ENCODE measurements around the gene IZUMO4.
"Not testable (repeated sequence)": the region's sequence is repeated elsewhere in the genome, so short reads cannot be mapped to it uniquely, and the experiment has no call there.

IZUMO4 gene

GRCh38 chr19:2079865-2080301 is 16.8 kb upstream of the IZUMO4 start:
- Histone ChIP-seq H3K9me3 (ENCODE audit: insufficient read depth, low read length) (no peaks in the 10 kb centered on the region), H3K4me1 (ENCODE audit: insufficient read depth, insufficient read length) (peaks cover 5% of the 10 kb centered on the region), H3K4me3 (ENCODE audit: insufficient read length, low read depth) (no peak overlapping the region), H3K9ac (ENCODE audit: insufficient read length, low read depth) (no peak overlapping the region), H3K36me3 (ENCODE audit: insufficient read depth, insufficient read length, low read length) (peaks cover 69% of the 10 kb centered on the region), H3K27me3 (ENCODE audit: insufficient read depth, insufficient read length) (no peaks in the 10 kb centered on the region)
- DNase-seq (ENCODE audit: low read depth, low spot score) = no peak
- TF ChIP-seq ZNF274 (IDR thresholded peaks at IDR 0.05; ENCODE audit: low read depth, low read length) (no peak), SUZ12 (IDR thresholded peaks at IDR 0.05; ENCODE audit: extremely low read depth, insufficient read depth, insufficient read length) (no peak), YY1 (IDR thresholded peaks at IDR 0.05; ENCODE audit: insufficient read depth, insufficient read length) (no peak)

GRCh38 chr19:2080336-2080988 is 16.3 kb upstream of the IZUMO4 start:
- no peak overlapping the region for H3K9ac ChIP-seq (ENCODE audit: insufficient read length, low read depth)
- H3K27me3 ChIP-seq (ENCODE audit: insufficient read depth, insufficient read length) = no peaks in the 10 kb centered on the region
- no peak overlapping the region for H3K4me3 ChIP-seq (ENCODE audit: insufficient read length, low read depth)
- TF ChIP-seq YY1 (IDR thresholded peaks at IDR 0.05; ENCODE audit: insufficient read depth, insufficient read length) = no peak
- TF ChIP-seq SUZ12 (IDR thresholded peaks at IDR 0.05; ENCODE audit: extremely low read depth, insufficient read depth, insufficient read length) = no peak
- TF ChIP-seq ZNF274 (IDR thresholded peaks at IDR 0.05; ENCODE audit: low read depth, low read length) = no peak
- DNase-seq (ENCODE audit: low read depth, low spot score) = no peak
- H3K9me3 ChIP-seq (ENCODE audit: insufficient read depth, low read length) = no peaks in the 10 kb centered on the region
- H3K4me1 ChIP-seq (ENCODE audit: insufficient read depth, insufficient read length) = peaks cover 7% of the 10 kb centered on the region
- H3K36me3 ChIP-seq (ENCODE audit: insufficient read depth, insufficient read length, low read length) = peaks cover 66% of the 10 kb centered on the region

- H3K36me3 ChIP-seq (ENCODE audit: insufficient read depth, insufficient read length, low read length) = peaks cover 54% of the 10 kb centered on the region
- H3K27me3 ChIP-seq (ENCODE audit: insufficient read depth, insufficient read length) = no peaks in the 10 kb centered on the region
- no peaks in the 10 kb centered on the region for H3K9me3 ChIP-seq (ENCODE audit: insufficient read depth, low read length)
- TF ChIP-seq SUZ12 (IDR thresholded peaks at IDR 0.05; ENCODE audit: extremely low read depth, insufficient read depth, insufficient read length) (no peak), YY1 (IDR thresholded peaks at IDR 0.05; ENCODE audit: insufficient read depth, insufficient read length) (no peak), ZNF274 (IDR thresholded peaks at IDR 0.05; ENCODE audit: low read depth, low read length) (no peak)
- no peak overlapping the region for H3K4me3 ChIP-seq (ENCODE audit: insufficient read length, low read depth)
- H3K4me1 ChIP-seq (ENCODE audit: insufficient read depth, insufficient read length) = peaks cover 7% of the 10 kb centered on the region
- no peak overlapping the region for H3K9ac ChIP-seq (ENCODE audit: insufficient read length, low read depth)
- DNase-seq (ENCODE audit: low read depth, low spot score) = no peak
Observed at GRCh38 chr19:2081873-2082810, 14.6 kb upstream of the IZUMO4 start.

- H3K4me3 ChIP-seq (ENCODE audit: insufficient read length, low read depth) = no peak overlapping the region
- H3K27me3 ChIP-seq (ENCODE audit: insufficient read depth, insufficient read length) = no peaks in the 10 kb centered on the region
- peak overlapping the region; percentile 38 for H3K9ac ChIP-seq (ENCODE audit: insufficient read length, low read depth)
- peaks cover 43% of the 10 kb centered on the region for H3K36me3 ChIP-seq (ENCODE audit: insufficient read depth, insufficient read length, low read length)
- no peak for TF ChIP-seq YY1 (IDR thresholded peaks at IDR 0.05; ENCODE audit: insufficient read depth, insufficient read length)
- TF ChIP-seq SUZ12 (IDR thresholded peaks at IDR 0.05; ENCODE audit: extremely low read depth, insufficient read depth, insufficient read length) = no peak
- TF ChIP-seq ZNF274 (IDR thresholded peaks at IDR 0.05; ENCODE audit: low read depth, low read length) = no peak
- peaks cover 7% of the 10 kb centered on the region for H3K4me1 ChIP-seq (ENCODE audit: insufficient read depth, insufficient read length)
- H3K9me3 ChIP-seq (ENCODE audit: insufficient read depth, low read length) = no peaks in the 10 kb centered on the region
- DNase-seq (ENCODE audit: low read depth, low spot score) = no peak
Observed at GRCh38 chr19:2083174-2083854, 13.4 kb upstream of the IZUMO4 start.

- Histone ChIP-seq H3K27me3 (ENCODE audit: insufficient read depth, insufficient read length) (no peaks in the 10 kb centered on the region), H3K4me3 (ENCODE audit: insufficient read length, low read depth) (no peak overlapping the region), H3K4me1 (ENCODE audit: insufficient read depth, insufficient read length) (peaks cover 18% of the 10 kb centered on the region), H3K9ac (ENCODE audit: insufficient read length, low read depth) (peak overlapping the region; percentile 17), H3K9me3 (ENCODE audit: insufficient read depth, low read length) (no peaks in the 10 kb centered on the region), H3K36me3 (ENCODE audit: insufficient read depth, insufficient read length, low read length) (peaks cover 27% of the 10 kb centered on the region)
- no peak for DNase-seq (ENCODE audit: low read depth, low spot score)
- TF ChIP-seq YY1 (IDR thresholded peaks at IDR 0.05; ENCODE audit: insufficient read depth, insufficient read length) (no peak), SUZ12 (IDR thresholded peaks at IDR 0.05; ENCODE audit: extremely low read depth, insufficient read depth, insufficient read length) (no peak), ZNF274 (IDR thresholded peaks at IDR 0.05; ENCODE audit: low read depth, low read length) (no peak)
Observed at GRCh38 chr19:2084993-2085720, 11.6 kb upstream of the IZUMO4 start.

- not testable (repeated sequence) for H3K9me3 ChIP-seq (ENCODE audit: insufficient read depth, low read length); H3K9ac ChIP-seq (ENCODE audit: insufficient read length, low read depth); H3K4me3 ChIP-seq (ENCODE audit: insufficient read length, low read depth); DNase-seq (ENCODE audit: low read depth, low spot score); H3K27me3 ChIP-seq (ENCODE audit: insufficient read depth, insufficient read length)
- H3K4me1 ChIP-seq (ENCODE audit: insufficient read depth, insufficient read length) = peaks cover 19% of the 10 kb centered on the region
- H3K36me3 ChIP-seq (ENCODE audit: insufficient read depth, insufficient read length, low read length) = peaks cover 19% of the 10 kb centered on the region
Observed at GRCh38 chr19:2086695-2087620, 9.8 kb upstream of the IZUMO4 start.
